Measurements from ENCODE around the gene ZDHHC21.

DNA sequence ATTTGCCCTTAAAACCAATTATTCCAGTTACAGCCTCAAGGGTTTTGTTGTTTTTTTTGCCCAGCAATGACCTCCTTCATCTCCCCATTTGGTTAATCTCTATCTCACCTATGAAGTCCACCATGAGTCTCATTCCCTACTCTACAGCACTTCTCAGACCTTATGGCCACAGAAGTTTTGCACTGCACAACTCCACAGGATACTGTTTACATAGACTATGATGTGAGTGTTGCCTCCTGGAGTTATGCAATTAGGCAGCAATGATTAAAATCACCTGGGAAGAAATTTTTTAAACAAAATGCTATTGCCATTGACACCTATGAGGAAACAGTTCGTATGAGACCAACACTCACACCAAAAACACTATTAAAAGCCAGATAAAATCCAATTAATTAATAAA lies 39.7 kb downstream of the ZDHHC21 start:
- TF ChIP-seq, protein P1, sequence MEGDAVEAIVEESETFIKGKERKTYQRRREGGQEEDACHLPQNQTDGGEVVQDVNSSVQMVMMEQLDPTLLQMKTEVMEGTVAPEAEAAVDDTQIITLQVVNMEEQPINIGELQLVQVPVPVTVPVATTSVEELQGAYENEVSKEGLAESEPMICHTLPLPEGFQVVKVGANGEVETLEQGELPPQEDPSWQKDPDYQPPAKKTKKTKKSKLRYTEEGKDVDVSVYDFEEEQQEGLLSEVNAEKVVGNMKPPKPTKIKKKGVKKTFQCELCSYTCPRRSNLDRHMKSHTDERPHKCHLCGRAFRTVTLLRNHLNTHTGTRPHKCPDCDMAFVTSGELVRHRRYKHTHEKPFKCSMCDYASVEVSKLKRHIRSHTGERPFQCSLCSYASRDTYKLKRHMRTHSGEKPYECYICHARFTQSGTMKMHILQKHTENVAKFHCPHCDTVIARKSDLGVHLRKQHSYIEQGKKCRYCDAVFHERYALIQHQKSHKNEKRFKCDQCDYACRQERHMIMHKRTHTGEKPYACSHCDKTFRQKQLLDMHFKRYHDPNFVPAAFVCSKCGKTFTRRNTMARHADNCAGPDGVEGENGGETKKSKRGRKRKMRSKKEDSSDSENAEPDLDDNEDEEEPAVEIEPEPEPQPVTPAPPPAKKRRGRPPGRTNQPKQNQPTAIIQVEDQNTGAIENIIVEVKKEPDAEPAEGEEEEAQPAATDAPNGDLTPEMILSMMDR (IDR thresholded peaks at IDR 0.05): no peak
- no peak for TF ChIP-seq POLR2A (IDR thresholded peaks at IDR 0.05)
